Panc1 (cell line): ENCODE data around the gene KANSL3. TPM values are rescaled to one million over a fixed set of nuclear protein-coding genes. Genes with fewer than 3 reads are reported as not detected.

Source experiments
- ATAC-seq: fragments of 200-7000 bp; cut with Tn5 transposase; 2 replicates; pipeline ENCODE4 v1.9.1; 2020; ENCODE audit warnings: mild to moderate bottlenecking, moderate library complexity
- BruUV-seq: library from RNA; stranded (reverse); fragments of 400-500 nt; replicated peaks from 2 replicates; lab custom pipeline; 2021; lab: Mats Ljungman, UMichigan
- CTCF ChIA-PET: fragments of 300-600 bp; sonication (Branson Sonifier 250); formaldehyde crosslinking; loops from one replicate; lab custom pipeline; 2022; ENCODE audit warnings: antibody characterized with exemption; lab: Charles Lee
- POLR2A ChIA-PET: fragments of 300-600 bp; sonication (Branson Sonifier 250); formaldehyde crosslinking; loops from one replicate; lab custom pipeline; 2022; ENCODE audit warnings: antibody characterized with exemption; lab: Charles Lee
- DNase-seq: peaks from one replicate; pipeline ENCODE4 v3.0.0-alpha.2; 2010; ENCODE audit warnings: low read depth, low spot score
- H3K27ac ChIP-seq: 2 replicates; pipeline ENCODE4 v1.5.1; 2011; ENCODE audit warnings: mild to moderate bottlenecking, low read length, inconsistent platforms
- H3K27me3 ChIP-seq: fragments of 200-500 bp; sonication (Bioruptor generic); 2 replicates; pipeline ENCODE4 v1.6.0; 2014; ENCODE audit warnings: low read length, inconsistent platforms; ENCODE audit not compliant: control insufficient read depth, insufficient read depth
- H3K36me3 ChIP-seq: fragments of 200-500 bp; sonication (Bioruptor generic); 2 replicates; pipeline ENCODE4 v1.5.1; 2014; ENCODE audit warnings: inconsistent platforms, mild to moderate bottlenecking, low read length, moderate library complexity; ENCODE audit not compliant: control insufficient read depth, insufficient read depth
- H3K4me1 ChIP-seq: 2 replicates; pipeline ENCODE4 v1.5.1; 2011; ENCODE audit warnings: inconsistent platforms, mild to moderate bottlenecking, low read length, moderate library complexity; ENCODE audit not compliant: control insufficient read depth, insufficient read depth
- H3K4me3 ChIP-seq, 2 experiments: 2 replicates each; pipeline ENCODE4 v1.5.1; 2011 to 2012; ENCODE audit warnings: low read depth in 2 of 2, low read length in 2 of 2, mild to moderate bottlenecking in 2 of 2, inconsistent platforms in 1 of 2, moderate library complexity in 1 of 2
- H3K9me3 ChIP-seq: fragments of 200-500 bp; sonication (Bioruptor generic); 2 replicates; pipeline ENCODE4 v1.5.1; 2014; ENCODE audit warnings: low read depth, mild to moderate bottlenecking, inconsistent platforms, low read length, moderate library complexity; ENCODE audit not compliant: control insufficient read depth, insufficient read depth
- CTCF ChIP-seq: fragments of 450-650 bp; IDR thresholded peaks from 2 replicates; pipeline ENCODE4 v1.5.1; 2017; ENCODE audit warnings: mild to moderate bottlenecking
- POLR2AphosphoS5 ChIP-seq: IDR thresholded peaks from 2 replicates; pipeline ENCODE4 v1.6.1; 2012; ENCODE audit warnings: mild to moderate bottlenecking, low read depth, low read length, moderate library complexity
- REST ChIP-seq, 2 experiments: IDR thresholded peaks; 2 replicates each; pipeline ENCODE4 v1.6.1; 2011 to 2012; ENCODE audit warnings: low read depth in 2 of 2, control low read depth in 1 of 2, low read length in 1 of 2, mild to moderate bottlenecking in 1 of 2, moderate library complexity in 1 of 2; ENCODE audit not compliant: insufficient read depth in 1 of 2
- SIN3A ChIP-seq: IDR thresholded peaks from 2 replicates; pipeline ENCODE4 v1.6.1; 2012; ENCODE audit warnings: low read depth, mild to moderate bottlenecking, low read length, moderate library complexity, borderline replicate concordance; ENCODE audit not compliant: insufficient read depth
- TCF7L2 ChIP-seq: IDR thresholded peaks from 2 replicates; pipeline ENCODE4 v1.6.1; 2011; ENCODE audit warnings: mild to moderate bottlenecking, low read depth, low read length, inconsistent platforms
- in situ Hi-C: cut with HindIII; loops from 2 replicates; pipeline ENCODE4 v1.10.0; 2016; ENCODE audit warnings: low sequenced_read_pairs, low pct_unique_long_range_greater_than_20kb
- intact Hi-C: fragments of 100-400 bp; cut with micrococcal nuclease; formaldehyde crosslinking; loops from one replicate; pipeline ENCODE4 v1.10.0; 2022; ENCODE audit not compliant: unreplicated experiment
- total RNA-seq: library from RNA; stranded (reverse); gene quantifications from one replicate; pipeline ENCODE4 v1.2.1, GENCODE V29; 2021; ENCODE audit not compliant: unreplicated experiment

The KANSL3 gene
- total RNA-seq, 1 experiment from 2014 or later = 50.3 TPM

GRCh38 chr2:96623116-96623515 lies 15.0 kb downstream of the KANSL3 start:
- no peaks in the 10 kb centered on the region for H3K27me3 ChIP-seq
- peaks cover 22% of the 10 kb centered on the region for H3K36me3 ChIP-seq
- CTCF ChIA-PET = no interaction called here
- intact Hi-C loops (no loop called here), in situ Hi-C loops (no loop called here)
- no peaks in the 10 kb centered on the region for H3K4me1 ChIP-seq
- DNase-seq (no peak), ATAC-seq (no peak)
- no peak overlapping the region for H3K27ac ChIP-seq
- POLR2A ChIA-PET = no interaction called here
- TF ChIP-seq TCF7L2 (no peak), REST (IDR thresholded peaks at IDR 0.05; ENCODE audit: insufficient read depth in 1 of 2, low read depth in 2 of 2, low read length in 1 of 2) (no peak), POLR2AphosphoS5 (no peak), CTCF (no peak), SIN3A (no peak)
- no peak overlapping the region for H3K4me3 ChIP-seq
- BruUV-seq = TSS peak; percentile 20
- no peaks in the 10 kb centered on the region for H3K9me3 ChIP-seq

DNA sequence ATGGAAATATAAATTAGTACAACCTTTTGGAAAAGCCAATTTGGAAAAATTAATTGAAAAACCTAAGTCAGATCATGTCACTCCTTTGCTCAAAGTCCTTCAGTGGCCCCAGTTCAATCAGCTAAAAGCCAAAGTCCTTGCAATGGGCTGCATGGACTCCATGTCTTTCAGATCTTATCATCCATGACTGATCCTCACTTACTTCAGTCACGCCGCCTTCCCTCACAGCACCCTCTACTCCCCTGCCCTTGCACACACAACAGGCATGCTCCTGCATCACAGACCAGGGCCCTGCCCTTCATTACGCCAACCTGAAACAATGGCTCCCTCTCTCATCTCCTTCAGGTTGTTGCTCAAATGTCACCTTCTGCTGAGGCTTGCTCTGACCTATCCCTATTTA lies 15.6 kb downstream of the KANSL3 start:
- Histone ChIP-seq H3K27me3 (no peaks in the 10 kb centered on the region), H3K27ac (no peak overlapping the region), H3K9me3 (no peaks in the 10 kb centered on the region), H3K36me3 (peaks cover 22% of the 10 kb centered on the region), H3K4me1 (no peaks in the 10 kb centered on the region), H3K4me3 (no peak overlapping the region)
- ATAC-seq (peak; percentile 30; the same call in 1 of the 2 replicates), DNase-seq (no peak)
- intact Hi-C loops (no loop called here), in situ Hi-C loops (no loop called here)
- TF ChIP-seq SIN3A (no peak), POLR2AphosphoS5 (no peak), TCF7L2 (no peak), REST (IDR thresholded peaks at IDR 0.05; ENCODE audit: insufficient read depth in 1 of 2, low read depth in 2 of 2, low read length in 1 of 2) (no peak), CTCF (no peak)
- CTCF ChIA-PET = no interaction called here
- BruUV-seq = no TSS peak
- POLR2A ChIA-PET = no interaction called here
